ENCODE measurements around the gene HSPA6. TPM values are rescaled to one million over a fixed set of nuclear protein-coding genes. Genes with fewer than 3 reads are reported as not detected.
"Not testable (repeated sequence)": the region's sequence is repeated elsewhere in the genome, so short reads cannot be mapped to it uniquely, and the experiment has no call there.

HSPA6 gene
- total RNA-seq, 4 donors from 2014 or later, result 1.3 to 4.2 (median 3.2) TPM

DNA sequence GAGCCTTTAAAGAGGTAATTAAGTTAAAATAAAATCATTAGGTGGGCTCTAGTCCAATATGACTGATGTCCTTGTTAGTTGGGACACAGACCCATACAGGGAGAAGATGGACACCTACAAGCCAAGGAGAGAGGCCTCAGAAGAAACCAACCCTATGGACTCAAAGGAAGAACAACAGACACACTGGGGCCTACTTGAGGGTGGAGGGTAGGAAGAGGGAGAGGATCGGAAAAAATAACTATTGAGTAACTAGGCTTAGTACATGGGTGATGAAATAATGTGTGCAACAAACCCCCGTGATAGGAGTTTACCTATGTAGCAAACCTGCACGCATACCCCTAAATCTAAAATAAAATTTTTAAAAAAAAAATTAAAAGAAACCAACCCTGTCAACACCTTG lies 30.0 kb downstream of the HSPA6 start:
- WGBS, 2 donors, result 65 to 84% methylated on average over 3 of the region's 3 CpGs
- H3K27ac ChIP-seq, result peak overlapping the region in 2 of 4 donors; percentile 13 to 21
- DNase-seq; H3K9me3 ChIP-seq; intact Hi-C loops (cut with DNase I); H3K36me3 ChIP-seq; H3K4me1 ChIP-seq; H3K4me3 ChIP-seq: not testable (repeated sequence)
- H3K27me3 ChIP-seq, result peaks cover 0 to 11% (median 0%) of the 10 kb centered on the region in 4 donors

- H3K27me3 ChIP-seq; H3K4me3 ChIP-seq; H3K36me3 ChIP-seq; H3K9me3 ChIP-seq; H3K4me1 ChIP-seq; DNase-seq; intact Hi-C loops (cut with DNase I): not testable (repeated sequence)
- H3K27ac ChIP-seq, result peak overlapping the region in 1 of 4 donors; percentile 63
- WGBS, 2 donors, result 20 to 80% methylated on average over 1 of the region's 1 CpG
These were observed 30.6 kb downstream of the HSPA6 start for GRCh38 chr1:161554815-161555417.

- WGBS, 2 donors, result 67 to 86% methylated on average over 1 to 2 of the region's 3 CpGs
- H3K4me1 ChIP-seq; H3K27me3 ChIP-seq; intact Hi-C loops (cut with DNase I); H3K9me3 ChIP-seq; H3K27ac ChIP-seq; H3K4me3 ChIP-seq; H3K36me3 ChIP-seq; DNase-seq: not testable (repeated sequence)
These were observed 31.8 kb downstream of the HSPA6 start for GRCh38 chr1:161556143-161556542.

GRCh38 chr1:161556990-161557389 lies 32.6 kb downstream of the HSPA6 start:
- H3K36me3 ChIP-seq; H3K27ac ChIP-seq; H3K4me3 ChIP-seq; DNase-seq; H3K4me1 ChIP-seq; H3K9me3 ChIP-seq; intact Hi-C loops (cut with DNase I); H3K27me3 ChIP-seq: not testable (repeated sequence)
- WGBS, 2 donors, result 100% methylated on average over 1 of the region's 2 CpGs; no CpG with 5 or more reads in 1 of the 2 donors

- WGBS, 2 donors, result 65 to 73% methylated on average over 3 to 5 of the region's 6 CpGs
These were observed 33.4 kb downstream of the HSPA6 start for GRCh38 chr1:161557506-161558450.

GRCh38 chr1:161560960-161561715 lies 36.8 kb downstream of the HSPA6 start:
- not testable (repeated sequence) for H3K4me3 ChIP-seq, DNase-seq, H3K4me1 ChIP-seq, H3K9me3 ChIP-seq, H3K36me3 ChIP-seq, H3K27me3 ChIP-seq, H3K27ac ChIP-seq
- WGBS, 2 donors, result 34 to 48% methylated on average over 4 of the region's 4 CpGs
- peak in 1 of 6 experiments; percentile 6 for TF ChIP-seq CTCF (IDR thresholded peaks at IDR 0.05)
- intact Hi-C loops (cut with DNase I), result loop anchor here (10.0 kb wide), 1 partner anchor 184 kb away; the partner anchor contains the start of gene DUSP12

More at GRCh38 chr1:161557506-161558450, 33.4 kb downstream of the HSPA6 start:
- DNase-seq; H3K36me3 ChIP-seq; H3K27me3 ChIP-seq; H3K9me3 ChIP-seq; H3K4me1 ChIP-seq; H3K4me3 ChIP-seq; intact Hi-C loops (cut with DNase I); H3K27ac ChIP-seq: not testable (repeated sequence)

- DNase-seq, H3K4me1 ChIP-seq, H3K27me3 ChIP-seq, H3K4me3 ChIP-seq, H3K9me3 ChIP-seq, H3K36me3 ChIP-seq: not testable (repeated sequence)
- H3K27ac ChIP-seq, result peak overlapping the region in 1 of 4 donors; percentile 39
- WGBS, 2 donors, result 71 to 80% methylated on average over 1 of the region's 3 CpGs
- intact Hi-C loops (cut with DNase I), result loop anchor here (10.0 kb wide), 1 partner anchor 182 kb away; the partner anchor contains the start of gene DUSP12
These were observed 38.1 kb downstream of the HSPA6 start for GRCh38 chr1:161562441-161562840.

DNA sequence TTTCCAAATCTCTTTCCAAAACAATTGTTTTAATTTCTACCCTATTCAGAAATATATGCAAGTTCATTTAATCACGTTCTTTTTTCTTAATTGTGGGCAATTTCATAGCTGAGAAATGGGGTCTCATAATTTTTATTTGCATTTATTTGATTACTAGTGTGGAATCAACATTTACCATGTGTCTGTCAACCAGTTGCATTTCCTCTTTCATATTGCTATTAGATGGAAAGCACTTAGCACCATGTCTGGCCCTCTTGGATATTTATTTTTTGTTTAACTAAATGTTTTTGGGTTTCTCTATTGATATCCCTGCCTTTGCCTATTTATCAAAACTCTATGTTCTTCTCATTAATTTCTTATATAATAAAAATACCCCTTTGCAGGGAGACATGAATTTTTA lies 39.2 kb downstream of the HSPA6 start:
- H3K9me3 ChIP-seq, H3K36me3 ChIP-seq, H3K27me3 ChIP-seq, H3K4me1 ChIP-seq, H3K4me3 ChIP-seq, H3K27ac ChIP-seq, DNase-seq: not testable (repeated sequence)
- intact Hi-C loops (cut with DNase I), result loop anchor here (10.0 kb wide), 1 partner anchor 181 kb away; the partner anchor contains the start of gene DUSP12
- 36 to 65% methylated on average over 1 of the region's 1 CpG for WGBS, 2 donors

- H3K27me3 ChIP-seq, result peaks cover 0 to 13% (median 0%) of the 10 kb centered on the region in 4 donors
- WGBS, 2 donors, result 67% methylated on average over 1 of the region's 3 CpGs; no CpG with 5 or more reads in 1 of the 2 donors
- not testable (repeated sequence) for H3K9me3 ChIP-seq, DNase-seq, H3K36me3 ChIP-seq, H3K4me1 ChIP-seq, H3K4me3 ChIP-seq, H3K27ac ChIP-seq
- intact Hi-C loops (cut with DNase I), result loop anchor here (10.0 kb wide), 1 partner anchor 178 kb away; the partner anchor contains the start of gene DUSP12
These were observed 42.2 kb downstream of the HSPA6 start for GRCh38 chr1:161566602-161566960.

DNA sequence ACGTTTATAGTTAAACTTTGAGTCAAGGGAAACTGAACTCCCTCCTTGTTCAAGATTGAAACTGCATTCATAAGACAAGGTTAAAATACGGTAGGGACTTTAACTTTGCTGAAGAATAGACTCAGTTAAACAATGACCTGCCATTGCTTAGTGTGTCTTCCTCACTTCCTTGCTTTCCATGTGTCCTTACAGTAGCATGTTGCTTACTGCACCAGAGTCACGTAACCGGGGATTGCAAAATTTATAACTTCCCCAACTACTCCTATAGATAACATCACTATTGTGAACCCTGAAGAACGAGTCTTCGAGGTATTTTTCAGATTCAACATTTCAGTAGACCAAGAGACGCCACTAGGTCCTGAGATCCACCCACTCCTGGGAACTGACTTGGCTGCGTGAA lies 47.4 kb downstream of the HSPA6 start:
- H3K9me3 ChIP-seq; intact Hi-C loops (cut with DNase I); DNase-seq; H3K27ac ChIP-seq; H3K4me3 ChIP-seq; H3K4me1 ChIP-seq; H3K36me3 ChIP-seq; H3K27me3 ChIP-seq: not testable (repeated sequence)
- no CpG with 5 or more reads among the region's 8 CpGs for WGBS, 2 donors
